ENCODE results near the gene MAGEA12.
"Not testable (repeated sequence)": the region's sequence is repeated elsewhere in the genome, so short reads cannot be mapped to it uniquely, and the experiment has no call there.

The MAGEA12 gene

DNA sequence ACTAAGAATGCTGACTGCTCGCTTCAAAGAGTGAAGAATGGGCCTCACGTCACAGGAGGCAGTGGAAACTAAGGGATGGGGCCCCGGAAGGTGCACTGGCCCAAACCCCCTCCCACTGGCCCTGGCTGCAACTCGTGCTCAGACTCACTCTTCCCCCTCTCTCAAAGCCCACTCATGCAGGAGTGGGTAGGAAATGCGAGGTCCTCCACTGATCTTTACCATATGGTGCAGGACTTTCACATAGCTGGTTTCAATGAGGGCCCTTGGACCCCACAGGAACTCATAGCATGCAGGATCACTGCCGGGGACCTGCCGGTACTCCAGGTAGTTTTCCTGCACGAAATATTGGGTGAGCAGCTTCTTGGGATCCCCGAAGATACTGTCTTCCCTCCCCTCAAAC is 33.0 kb downstream of the MAGEA12 start:
- not testable (repeated sequence) for DNase-seq (ENCODE audit: low read depth)

DNA sequence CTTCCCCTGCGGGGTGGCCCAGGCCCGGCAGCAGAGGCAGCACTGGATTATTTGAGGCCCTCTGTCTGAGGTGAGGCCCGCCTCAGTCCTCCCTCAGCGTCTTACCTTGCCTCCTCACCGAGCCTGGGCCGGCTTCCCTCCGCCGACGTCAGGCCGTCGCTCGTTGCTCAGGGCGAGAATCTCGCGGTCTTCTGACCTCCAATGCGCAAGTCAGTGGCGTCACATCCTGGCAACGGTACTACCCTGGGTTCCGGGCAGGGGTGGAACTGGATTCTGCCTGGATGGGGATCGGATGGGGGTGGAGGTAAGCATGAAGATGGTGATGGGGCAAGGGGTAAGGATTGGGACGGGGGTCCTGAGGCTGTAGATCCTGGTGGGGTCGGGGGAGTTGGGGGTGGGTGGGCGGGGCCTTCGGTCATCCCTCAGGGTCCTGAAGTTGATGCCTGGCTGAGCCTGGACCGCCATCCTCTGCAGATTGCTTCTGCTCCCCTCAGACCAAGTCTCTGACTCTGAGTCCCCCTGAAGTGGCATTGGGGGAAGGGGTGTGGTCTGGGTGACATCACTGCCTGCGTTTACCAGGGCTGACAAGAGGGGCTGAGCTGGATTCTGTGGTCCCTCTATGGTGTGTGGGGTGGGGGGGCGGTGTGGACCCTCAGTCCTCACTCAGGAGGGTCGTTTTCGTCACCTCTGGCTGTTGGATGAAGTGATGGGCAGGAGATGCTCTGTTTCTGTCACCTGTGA is 36.2 kb downstream of the MAGEA12 start, which contains the start of gene MAGEA6:
Gene MAGEA6 (minus strand): TSS at position 141 of the 741 bp plus-strand sequence. CDS start 2,039 bp downstream, outside the sequence.
- not testable (repeated sequence) for DNase-seq (ENCODE audit: low read depth)

GRCh38 chrX:152787062-152787461 is 53.5 kb downstream of the MAGEA12 start:
- DNase-seq (ENCODE audit: low read depth), result not testable (repeated sequence)

All from fibroblast of the conjunctiva (primary cell).